HCT116 (cell line): Measurements from ENCODE around the gene MLPH. TPM values are rescaled to one million over a fixed set of nuclear protein-coding genes. Genes with fewer than 3 reads are reported as not detected.
A peak's percentile ranks its signal among the peaks of the same experiment; 100 is the strongest.

Experiments
- ATAC-seq: fragments of 200-7000 bp; cut with Tn5 transposase; 2 replicates; pipeline ENCODE4 v1.9.1; 2020; ENCODE audit warnings: mild to moderate bottlenecking, moderate library complexity
- BruUV-seq: library from RNA; stranded (reverse); fragments of 400-500 nt; replicated peaks from 2 replicates; lab custom pipeline; 2021; lab: Mats Ljungman, UMichigan
- CTCF ChIA-PET: fragments of 300-600 bp; sonication (Branson Sonifier 250); formaldehyde crosslinking; loops from one replicate; lab custom pipeline; 2021; ENCODE audit warnings: antibody characterized with exemption; lab: Charles Lee
- POLR2A ChIA-PET: fragments of 300-600, 350-600 bp; sonication (Branson Sonifier 250); formaldehyde crosslinking; loops from one replicate; lab custom pipeline; 2021; ENCODE audit warnings: antibody characterized with exemption; lab: Charles Lee
- RAD21 ChIA-PET, 2 experiments: fragments of 300-600 bp; sonication (Branson Sonifier 250); formaldehyde crosslinking; loops; one replicate each; lab custom pipeline; 2023; ENCODE audit warnings: low total read pairs in 2 of 2; ENCODE audit not compliant: uncharacterized antibody in 2 of 2, unreplicated experiment in 2 of 2, low non-redundant PET in 1 of 2; lab: Charles Lee
- DNase-seq: peaks from one replicate; pipeline ENCODE4 v3.0.0-alpha.2; 2010; ENCODE audit warnings: low read depth, low spot score
- H2AFZ ChIP-seq: fragments of 200-600 bp; shearing (Covaris generic), sonication (generic); 2 replicates; pipeline ENCODE4 v1.6.1; 2017; ENCODE audit warnings: low read depth, mixed run types, mixed read lengths, antibody characterized with exemption, low read length; ENCODE audit not compliant: poor library complexity, severe bottlenecking
- H3K27ac ChIP-seq: 2 replicates; pipeline ENCODE4 v1.5.1; 2012; ENCODE audit warnings: low read depth, low read length
- H3K27me3 ChIP-seq: fragments of 200-600 bp; sonication (generic); 2 replicates; pipeline ENCODE4 v1.6.1; 2016; ENCODE audit warnings: mixed run types, low read length, mixed read lengths; ENCODE audit not compliant: insufficient read depth
- H3K36me3 ChIP-seq, 2 experiments: fragments of 200-500 bp in 1 of 2; fragments of 200-600 bp in 1 of 2; sonication (Bioruptor generic) in 1 of 2; sonication (generic) in 1 of 2; 2 replicates each; pipeline versions ENCODE4 v1.5.1 to v1.6.1; 2014 to 2016; ENCODE audit warnings: low read length in 2 of 2, inconsistent platforms in 1 of 2, mixed read lengths in 1 of 2, mixed run types in 1 of 2; ENCODE audit not compliant: insufficient read depth in 2 of 2, control insufficient read depth in 1 of 2
- H3K4me1 ChIP-seq, 2 experiments: fragments of 200-600 bp in 1 of 2; sonication (generic) in 1 of 2; 2 replicates each; pipeline versions ENCODE4 v1.5.1 to v1.6.1; 2012 to 2017; ENCODE audit warnings: low read length in 2 of 2, inconsistent platforms in 1 of 2, mild to moderate bottlenecking in 1 of 2, mixed read lengths in 1 of 2, mixed run types in 1 of 2, moderate library complexity in 1 of 2; ENCODE audit not compliant: insufficient read depth in 2 of 2, control insufficient read depth in 1 of 2
- H3K4me2 ChIP-seq: fragments of 200-600 bp; sonication (generic); 2 replicates; pipeline ENCODE4 v1.6.1; 2017; ENCODE audit warnings: mixed run types, low read length, mixed read lengths
- H3K4me3 ChIP-seq, 2 experiments: fragments of 200-600 bp in 1 of 2; sonication (generic) in 1 of 2; replicated peaks in 1 of 2; 2 replicates each; pipeline ENCODE4 v1.5.1; 2011 to 2016; ENCODE audit warnings: low read length in 2 of 2, control low read depth in 1 of 2, low read depth in 1 of 2, mild to moderate bottlenecking in 1 of 2, mixed read lengths in 1 of 2, mixed run types in 1 of 2
- H3K79me2 ChIP-seq: fragments of 200-600 bp; sonication (generic); 2 replicates; pipeline ENCODE4 v1.6.1; 2017; ENCODE audit warnings: mild to moderate bottlenecking, mixed run types, low read length, moderate library complexity, mixed read lengths; ENCODE audit not compliant: insufficient read depth
- H3K9ac ChIP-seq: fragments of 200-600 bp; sonication (generic); 2 replicates; pipeline ENCODE4 v1.6.1; 2016; ENCODE audit warnings: low read length, mixed read lengths
- H3K9me2 ChIP-seq: fragments of 200-600 bp; sonication (generic), shearing (Covaris generic); 2 replicates; pipeline ENCODE4 v1.6.1; 2017; ENCODE audit warnings: mixed run types, mild to moderate bottlenecking, moderate library complexity; ENCODE audit not compliant: insufficient read depth
- H3K9me3 ChIP-seq, 2 experiments: fragments of 200-500 bp in 1 of 2; fragments of 200-600 bp in 1 of 2; sonication (Bioruptor generic) in 1 of 2; sonication (generic) in 1 of 2; 2 replicates each; pipeline ENCODE4 v1.6.1; 2014 to 2017; ENCODE audit warnings: low read length in 2 of 2, mixed read lengths in 2 of 2, inconsistent platforms in 1 of 2, low read depth in 1 of 2, mild to moderate bottlenecking in 1 of 2, mixed run types in 1 of 2, moderate library complexity in 1 of 2; ENCODE audit not compliant: control insufficient read depth in 1 of 2, insufficient read depth in 1 of 2
- H4K20me1 ChIP-seq: fragments of 200-600 bp; sonication (generic), shearing (Covaris generic); 2 replicates; pipeline ENCODE4 v1.6.1; 2017; ENCODE audit warnings: mixed run types, mild to moderate bottlenecking, moderate library complexity; ENCODE audit not compliant: insufficient read depth
- EGR1 ChIP-seq: IDR thresholded peaks from 2 replicates; pipeline ENCODE4 v1.6.1; 2012; ENCODE audit warnings: low read depth
- ELF1 ChIP-seq: IDR thresholded peaks from 2 replicates; pipeline ENCODE4 v1.6.1; 2012; ENCODE audit warnings: low read depth, borderline replicate concordance
- EZH2phosphoT487 ChIP-seq: fragments of 200-600 bp; IDR thresholded peaks from 2 replicates; pipeline ENCODE4 v1.6.1; 2018; ENCODE audit warnings: antibody characterized with exemption, borderline replicate concordance
- FOSL1 ChIP-seq: IDR thresholded peaks from 2 replicates; pipeline ENCODE4 v1.6.1; 2012; ENCODE audit warnings: low read depth
- POLR2A ChIP-seq: IDR thresholded peaks from 2 replicates; pipeline ENCODE4 v1.7.0; 2011; ENCODE audit warnings: borderline replicate concordance; ENCODE audit not compliant: insufficient read depth, insufficient read length; ENCODE audit errors: extremely low read depth
- POLR2AphosphoS5 ChIP-seq: IDR thresholded peaks from 2 replicates; pipeline ENCODE4 v1.6.1; 2011; ENCODE audit warnings: mild to moderate bottlenecking, low read depth, low read length, moderate library complexity
- SP1 ChIP-seq: IDR thresholded peaks from 2 replicates; pipeline ENCODE4 v1.6.1; 2012; ENCODE audit warnings: low read depth
- YY1 ChIP-seq: IDR thresholded peaks from 2 replicates; pipeline ENCODE4 v1.6.1; 2011; ENCODE audit warnings: low read length, low read depth, moderate library complexity, mild to moderate bottlenecking; ENCODE audit not compliant: insufficient replicate concordance; ENCODE audit errors: extremely low read depth
- ZBTB33 ChIP-seq: IDR thresholded peaks from 2 replicates; pipeline ENCODE4 v1.6.1; 2011; ENCODE audit warnings: mild to moderate bottlenecking, low read length, moderate library complexity; ENCODE audit not compliant: insufficient replicate concordance; ENCODE audit errors: extremely low read depth
- ZFX ChIP-seq: fragments of 450-650 bp; IDR thresholded peaks from 2 replicates; pipeline ENCODE4 v1.6.1; 2017
- intact Hi-C: fragments of 100-400 bp; cut with micrococcal nuclease; formaldehyde crosslinking; loops from 2 replicates; pipeline ENCODE4 v1.10.0; 2022
- total RNA-seq: library from RNA; stranded (reverse); gene quantifications from one replicate; pipeline ENCODE4 v1.2.1, GENCODE V29; 2021; ENCODE audit not compliant: unreplicated experiment
- TF ChIP-seq, protein P1 (sequence below): IDR thresholded peaks from 2 replicates; pipeline ENCODE4 v1.6.1; 2012

The MLPH gene
- total RNA-seq, 1 experiment from 2014 or later = 81.4 TPM

- BruUV-seq = no TSS peak
- no peaks in the 10 kb centered on the region for H3K9me2 ChIP-seq
- TF ChIP-seq ZBTB33 (no peak), ELF1 (no peak), POLR2AphosphoS5 (no peak), SP1 (no peak), EZH2phosphoT487 (no peak), YY1 (no peak), POLR2A (no peak), EGR1 (no peak), FOSL1 (no peak), ZFX (no peak)
- TF ChIP-seq, protein P1, sequence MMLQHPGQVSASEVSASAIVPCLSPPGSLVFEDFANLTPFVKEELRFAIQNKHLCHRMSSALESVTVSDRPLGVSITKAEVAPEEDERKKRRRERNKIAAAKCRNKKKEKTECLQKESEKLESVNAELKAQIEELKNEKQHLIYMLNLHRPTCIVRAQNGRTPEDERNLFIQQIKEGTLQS = no peak
- TF ChIP-seq, all 23 proteins: peak for 0
Observed at GRCh38 chr2:237464757-237465391, 22.2 kb upstream of the MLPH start.

More at GRCh38 chr2:237464757-237465391, 22.2 kb upstream of the MLPH start:
- RAD21 ChIA-PET = interaction anchor here in 1 of 2 experiments (0.8 kb wide), 1 partner anchor 112 kb away, joined by 3 read pairs; no protein-coding TSS in a partner anchor
- DNase-seq (no peak), ATAC-seq (peak; percentile 66)
- no peaks in the 10 kb centered on the region for H3K9me3 ChIP-seq
- no peaks in the 10 kb centered on the region for H3K36me3 ChIP-seq
- no peak overlapping the region for H3K27ac ChIP-seq
- no peaks in the 10 kb centered on the region for H4K20me1 ChIP-seq
- no peaks in the 10 kb centered on the region for H3K27me3 ChIP-seq
- POLR2A ChIA-PET = no interaction called here
- H3K4me1 ChIP-seq = peaks cover 0 to 14% of the 10 kb centered on the region in 2 experiments; a peak in 2 of 4 replicates
- no peak overlapping the region for H2AFZ ChIP-seq
- no peak overlapping the region for H3K9ac ChIP-seq
- CTCF ChIA-PET = interaction anchor here (1.4 kb wide), 1 partner anchor 11 kb away, joined by 5 read pairs; no protein-coding TSS in a partner anchor
- no peaks in the 10 kb centered on the region for H3K79me2 ChIP-seq
- no peak overlapping the region for H3K4me2 ChIP-seq
- intact Hi-C loops = no loop called here
- no peak overlapping the region for H3K4me3 ChIP-seq
